Activated CD4-positive, alpha-beta T cell treated with anti-CD3 and anti-CD28 coated beads, Interleukin-2, Interleukin-4, amounts not matched to agents 100 ng/mL and 50 ng/mL, durations not matched to agents 16 hours and 8 hours (primary cell): ENCODE measurements around the gene CEMIP2.
"Not testable (repeated sequence)": the region's sequence is repeated elsewhere in the genome, so short reads cannot be mapped to it uniquely, and the experiment has no call there.

Experiments
- DNase-seq: peaks from one replicate; pipeline ENCODE4 v3.0.0-alpha.2; 2020; ENCODE audit warnings: low spot score

CEMIP2 gene

GRCh38 chr9:71710856-71711255, 57.5 kb downstream of the CEMIP2 start:
- DNase-seq = no peak

- no peak for DNase-seq
These were observed 58.1 kb downstream of the CEMIP2 start for GRCh38 chr9:71710201-71710600.

- DNase-seq = no peak
These were observed 58.9 kb downstream of the CEMIP2 start for GRCh38 chr9:71709384-71709783.

GRCh38 chr9:71706176-71706575, 62.1 kb downstream of the CEMIP2 start:
- no peak for DNase-seq

GRCh38 chr9:71704796-71705195, 63.5 kb downstream of the CEMIP2 start:
- no peak for DNase-seq

GRCh38 chr9:71703172-71703872, 65.0 kb downstream of the CEMIP2 start:
- no peak for DNase-seq

GRCh38 chr9:71697882-71698281, 70.4 kb downstream of the CEMIP2 start:
- no peak for DNase-seq

GRCh38 chr9:71694332-71694731, 74.0 kb downstream of the CEMIP2 start:
- DNase-seq = no peak

- no peak for DNase-seq
These were observed 74.7 kb downstream of the CEMIP2 start for GRCh38 chr9:71693607-71694006.

GRCh38 chr9:71692337-71692736, 76.0 kb downstream of the CEMIP2 start:
- no peak for DNase-seq

GRCh38 chr9:71691576-71691975, 76.7 kb downstream of the CEMIP2 start:
- not testable (repeated sequence) for DNase-seq

- DNase-seq = no peak
These were observed 77.5 kb downstream of the CEMIP2 start for GRCh38 chr9:71690689-71691435.

- DNase-seq = no peak
These were observed 78.1 kb downstream of the CEMIP2 start for GRCh38 chr9:71690063-71690688.

- DNase-seq = no peak
These were observed 80.6 kb downstream of the CEMIP2 start for GRCh38 chr9:71687676-71688075.

- no peak for DNase-seq
These were observed 82.3 kb downstream of the CEMIP2 start for GRCh38 chr9:71685988-71686387.

GRCh38 chr9:71685394-71685793, 82.9 kb downstream of the CEMIP2 start:
- peak; percentile 45 for DNase-seq

GRCh38 chr9:71684566-71684965, 83.7 kb downstream of the CEMIP2 start:
- no peak for DNase-seq

- no peak for DNase-seq
These were observed 84.6 kb downstream of the CEMIP2 start for GRCh38 chr9:71683598-71684235.

- no peak for DNase-seq
These were observed 86.5 kb downstream of the CEMIP2 start for GRCh38 chr9:71681708-71682272.

- no peak for DNase-seq
These were observed 87.1 kb downstream of the CEMIP2 start for GRCh38 chr9:71681104-71681707.

GRCh38 chr9:71680189-71680980, 87.9 kb downstream of the CEMIP2 start:
- DNase-seq = no peak
